HG02798 (cell line): Measurements from ENCODE around the gene RHBDD2.
"Not testable (repeated sequence)": the region's sequence is repeated elsewhere in the genome, so short reads cannot be mapped to it uniquely, and the experiment has no call there.

Experiments
- ATAC-seq: cut with Tn5 transposase; IDR thresholded peaks from one replicate; pipeline ENCODE4 v1.9.1; 2021; ENCODE audit warnings: mild to moderate bottlenecking; ENCODE audit not compliant: unreplicated experiment, poor library complexity

The RHBDD2 gene

DNA sequence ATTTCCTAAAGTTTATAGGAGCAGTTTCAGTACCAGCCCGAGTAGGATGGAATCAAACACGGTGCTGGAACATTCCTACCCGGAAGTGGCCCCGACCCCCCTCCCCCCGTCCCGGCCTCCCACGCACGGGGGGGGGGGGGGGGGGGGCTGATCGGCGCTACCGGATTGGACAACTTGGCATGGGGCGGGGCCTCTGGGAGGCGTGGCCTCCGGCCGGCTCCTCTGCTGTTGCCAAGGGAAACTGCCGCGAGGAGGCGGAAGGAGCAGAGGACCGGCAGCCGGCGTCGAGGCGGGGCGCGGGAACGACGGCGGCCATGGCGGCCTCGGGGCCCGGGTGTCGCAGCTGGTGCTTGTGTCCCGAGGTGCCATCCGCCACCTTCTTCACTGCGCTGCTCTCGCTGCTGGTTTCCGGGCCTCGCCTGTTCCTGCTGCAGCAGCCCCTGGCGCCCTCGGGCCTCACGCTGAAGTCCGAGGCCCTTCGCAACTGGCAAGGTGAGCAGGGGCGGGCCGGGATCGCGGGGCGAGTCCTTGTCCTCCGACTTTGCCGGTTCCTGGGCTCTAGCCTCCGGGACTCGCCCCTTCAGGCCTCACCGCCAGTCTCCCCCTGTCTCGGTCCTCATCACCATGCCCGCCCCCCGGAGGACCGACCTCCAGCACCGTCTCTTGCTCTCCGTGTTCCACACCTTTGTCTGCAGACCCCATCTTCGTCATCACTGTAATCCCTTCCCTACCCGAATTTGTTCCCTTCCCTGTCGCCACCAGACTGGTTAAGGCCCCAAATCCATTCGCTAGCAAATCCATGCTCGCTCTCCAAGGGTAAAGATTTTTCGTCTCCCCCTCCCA, at the start of gene RHBDD2:
Gene RHBDD2 (plus strand): TSS at position 266 of the 843 bp plus-strand sequence. CDS start 49 bp downstream, at position 315.
- ATAC-seq: peak; percentile 96

DNA sequence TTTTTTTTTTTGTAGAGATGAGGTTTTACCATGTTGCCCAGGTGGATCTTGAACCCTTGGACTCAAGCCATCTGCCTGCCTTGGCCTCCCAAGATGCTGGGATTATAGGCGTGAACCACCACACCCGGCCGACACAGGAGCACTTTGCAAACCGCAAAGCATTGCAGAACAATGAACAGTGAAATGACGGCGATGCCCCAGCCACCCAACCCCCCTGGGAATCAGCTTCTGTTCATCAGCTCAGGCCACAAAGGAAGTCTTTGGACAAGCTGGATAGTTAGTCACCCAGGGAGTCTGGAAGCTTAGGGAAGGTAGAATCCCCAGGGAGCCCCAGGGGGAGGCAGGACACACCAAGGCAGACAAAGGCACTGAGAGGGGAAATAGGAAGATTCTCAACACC, 49.2 kb upstream of the RHBDD2 start:
- not testable (repeated sequence) for ATAC-seq

DNA sequence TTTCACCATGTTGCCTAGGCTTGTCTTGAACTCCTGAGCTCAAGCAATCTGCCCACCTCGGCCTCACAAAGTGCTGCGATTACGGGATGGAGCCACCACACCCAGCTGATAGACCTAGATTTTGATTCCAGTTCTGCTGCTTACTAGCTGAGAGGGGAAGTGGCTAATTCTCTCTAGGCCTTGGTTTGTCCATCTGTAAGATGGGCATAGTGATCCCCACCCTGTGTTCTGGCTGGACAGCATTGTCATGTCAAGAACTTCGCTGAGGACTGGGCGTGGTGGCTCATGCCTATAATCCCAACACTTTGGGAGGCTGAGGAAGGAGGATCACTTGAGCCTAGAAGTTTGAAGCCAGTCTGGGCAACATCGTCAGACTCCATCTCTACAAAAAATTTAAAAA, 47.9 kb upstream of the RHBDD2 start:
- ATAC-seq: no peak

DNA sequence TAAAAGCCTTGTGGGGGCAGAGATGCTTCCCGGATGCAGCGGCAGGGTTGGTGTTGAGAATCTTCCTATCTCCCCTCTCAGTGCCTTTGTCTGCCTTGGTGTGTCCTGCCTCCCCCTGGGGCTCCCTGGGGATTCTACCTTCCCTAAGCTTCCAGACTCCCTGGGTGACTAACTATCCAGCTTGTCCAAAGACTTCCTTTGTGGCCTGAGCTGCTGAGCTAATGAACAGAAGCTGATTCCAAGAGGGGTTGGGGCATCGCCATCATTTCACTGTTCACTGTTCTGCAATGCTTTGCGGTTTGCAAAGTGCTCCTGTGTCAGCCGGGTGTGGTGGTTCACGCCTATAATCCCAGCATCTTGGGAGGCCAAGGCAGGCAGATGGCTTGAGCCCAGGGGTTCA, 45.2 kb upstream of the RHBDD2 start:
- not testable (repeated sequence) for ATAC-seq

DNA sequence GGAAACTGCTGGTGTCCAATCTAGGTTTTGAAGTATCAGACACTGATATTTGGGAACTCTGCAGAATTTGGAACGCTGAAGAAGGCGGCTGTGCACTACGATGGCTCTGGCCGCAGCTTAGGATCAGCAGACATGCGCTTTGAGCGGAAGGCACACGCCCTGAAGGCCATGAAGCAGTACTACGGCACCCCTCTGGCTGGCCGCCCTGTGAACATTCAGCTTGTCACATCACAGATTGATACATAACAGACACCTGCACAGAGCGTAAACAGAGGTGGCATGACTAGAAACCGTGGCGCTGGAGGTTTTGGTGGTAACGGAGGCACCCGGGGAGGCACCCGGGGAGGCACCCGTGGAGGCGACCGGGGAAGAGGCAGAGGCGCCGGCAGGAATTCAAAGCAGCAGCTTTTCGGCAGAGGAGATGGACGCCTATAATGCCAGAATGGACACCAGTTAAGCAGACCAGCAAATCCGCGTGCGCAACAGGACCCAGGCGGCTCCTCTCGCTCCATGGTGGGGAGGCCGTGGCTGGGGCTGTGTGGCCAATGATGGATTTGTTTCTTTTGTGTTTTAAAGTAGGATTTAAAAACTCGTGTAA, 43.0 kb upstream of the RHBDD2 start:
- no peak for ATAC-seq

DNA sequence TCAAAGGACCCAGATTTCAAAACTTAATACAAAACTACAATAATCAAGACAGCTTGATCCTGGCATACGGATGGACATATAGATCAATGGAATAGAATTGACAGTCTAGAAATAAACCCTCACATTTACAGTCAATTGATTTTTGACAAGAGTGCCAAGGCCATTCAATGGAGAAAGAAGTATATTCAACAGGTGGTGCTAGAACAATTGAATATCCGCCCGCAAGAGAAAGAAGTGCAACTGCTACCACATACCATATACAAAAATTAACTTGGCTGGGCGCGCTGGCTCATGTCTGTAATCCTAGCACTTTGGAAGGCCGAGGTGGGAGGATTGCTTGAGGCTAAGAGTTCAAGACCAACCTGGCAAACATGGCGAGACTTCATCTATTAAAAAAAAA, 42.0 kb upstream of the RHBDD2 start:
- no peak for ATAC-seq

DNA sequence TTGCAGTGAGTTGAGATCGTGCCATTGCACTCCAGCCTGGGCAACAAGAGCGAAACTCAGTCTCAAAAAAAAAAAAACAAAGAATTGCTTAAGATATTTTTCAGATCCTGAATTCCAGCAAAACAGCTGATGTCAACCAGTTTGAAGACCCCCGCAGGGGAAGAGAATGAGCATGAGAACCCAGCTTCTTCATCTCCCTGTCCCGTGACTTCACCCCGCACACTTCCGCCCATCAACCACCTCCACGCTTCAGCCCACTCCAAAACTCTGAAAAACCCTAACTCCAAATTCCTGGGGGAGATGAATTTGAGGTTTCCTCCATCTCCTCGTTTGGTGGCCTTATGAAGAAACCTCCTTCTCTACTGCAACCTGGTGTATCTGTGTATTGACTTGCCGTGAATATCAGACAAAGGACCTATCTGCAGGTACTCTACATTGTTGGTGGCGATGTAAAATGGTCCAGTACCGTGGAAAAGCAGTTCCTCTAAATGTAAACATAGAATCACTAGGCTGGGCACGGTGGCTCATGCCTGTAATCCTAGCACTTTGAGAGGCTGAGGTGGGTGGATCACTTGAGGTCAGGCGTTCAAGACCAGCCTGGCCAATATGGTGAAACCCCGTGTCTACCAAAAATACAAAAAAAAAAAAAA, 40.4 kb upstream of the RHBDD2 start:
- ATAC-seq: not testable (repeated sequence)

DNA sequence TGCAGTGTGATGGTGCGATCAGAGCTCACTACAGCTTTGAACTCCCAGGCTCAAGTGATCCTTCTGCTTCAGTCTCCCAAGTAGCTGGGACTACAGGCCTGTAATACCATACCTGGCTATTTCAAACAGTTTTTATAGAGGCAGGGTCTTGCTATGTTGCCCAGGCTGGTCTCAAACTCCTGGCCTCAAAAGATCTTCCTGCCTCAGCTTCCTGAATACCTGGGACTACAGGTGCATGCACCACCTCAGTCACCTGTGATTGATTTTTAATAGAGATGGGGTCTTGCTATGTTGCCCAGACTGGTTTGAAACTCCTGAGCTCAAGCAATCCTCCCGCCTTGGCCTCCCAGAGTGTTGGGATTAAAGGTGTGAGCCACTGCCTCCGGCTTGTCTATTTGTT, 38.8 kb upstream of the RHBDD2 start:
- ATAC-seq: no peak

DNA sequence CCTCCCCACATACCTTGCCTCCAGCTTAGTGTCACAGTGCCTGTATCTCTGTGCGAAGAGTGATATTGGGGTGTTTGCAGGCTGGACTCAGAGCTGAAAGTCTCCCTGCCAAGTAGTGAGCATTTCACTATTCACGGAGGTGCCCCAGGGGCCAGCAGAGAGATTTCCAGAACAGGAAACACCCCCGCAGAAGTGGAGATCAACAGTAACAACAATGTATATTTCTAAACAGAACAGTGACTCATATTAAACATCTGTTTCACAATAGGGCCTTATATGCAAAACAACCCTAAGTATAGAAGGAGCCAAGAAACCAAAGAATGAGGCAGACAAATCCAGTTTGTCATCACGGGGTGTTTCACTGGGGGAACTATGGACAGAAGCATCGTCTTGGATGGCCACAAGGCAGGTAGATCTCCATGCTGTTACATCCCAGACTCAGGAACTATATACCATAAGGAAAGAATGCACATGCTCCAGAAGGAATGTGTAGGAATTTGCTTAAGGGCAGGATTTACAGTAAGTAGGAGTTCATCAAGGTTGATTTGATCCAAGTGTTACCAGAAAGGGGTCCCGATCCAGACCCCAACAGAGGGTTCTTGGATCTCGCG, 35.9 kb upstream of the RHBDD2 start:
- peak; percentile 86 for ATAC-seq

DNA sequence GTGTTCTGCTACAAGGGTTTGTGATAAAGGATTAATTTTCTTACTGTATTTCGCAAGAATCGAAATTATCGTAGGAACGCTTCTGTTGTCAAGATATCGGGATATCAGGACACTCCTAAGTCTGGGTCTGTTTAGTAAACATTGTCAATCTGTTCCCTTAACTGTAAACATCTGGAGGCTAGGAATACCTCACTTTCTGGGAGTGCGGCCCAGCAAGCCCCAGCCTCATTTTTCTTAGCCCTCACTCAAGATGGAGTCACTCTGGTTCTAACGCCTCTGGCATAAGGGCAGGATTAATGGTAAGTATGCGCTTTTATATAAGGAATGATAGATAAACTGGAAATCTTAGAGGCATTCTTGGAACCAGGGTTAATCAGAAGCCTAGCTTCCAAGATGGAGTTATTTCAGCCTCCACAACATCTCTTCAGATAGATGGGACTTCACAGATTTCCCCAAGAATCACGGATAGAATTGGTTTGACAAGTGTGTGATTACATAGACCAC, 35.2 kb upstream of the RHBDD2 start:
- no peak for ATAC-seq

DNA sequence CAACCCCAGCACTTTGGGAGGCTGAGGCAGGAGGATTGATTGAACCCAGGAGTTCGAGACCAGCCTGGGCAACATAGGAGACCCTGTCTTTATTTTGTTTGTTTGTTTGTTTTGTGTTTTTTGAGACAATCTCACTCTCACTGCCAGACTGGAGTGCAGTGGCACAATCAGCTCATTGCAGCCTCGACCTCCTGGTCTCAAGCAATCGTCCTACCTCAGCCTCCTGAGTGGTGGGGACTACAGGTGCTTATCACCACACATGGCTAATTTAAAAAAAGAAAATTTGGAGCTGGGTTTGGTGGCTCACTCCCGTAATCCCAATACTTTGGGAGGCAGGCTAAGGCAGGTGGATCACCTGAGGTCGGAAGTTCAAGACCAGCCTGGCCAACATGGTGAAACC, 34.7 kb upstream of the RHBDD2 start:
- no peak for ATAC-seq

DNA sequence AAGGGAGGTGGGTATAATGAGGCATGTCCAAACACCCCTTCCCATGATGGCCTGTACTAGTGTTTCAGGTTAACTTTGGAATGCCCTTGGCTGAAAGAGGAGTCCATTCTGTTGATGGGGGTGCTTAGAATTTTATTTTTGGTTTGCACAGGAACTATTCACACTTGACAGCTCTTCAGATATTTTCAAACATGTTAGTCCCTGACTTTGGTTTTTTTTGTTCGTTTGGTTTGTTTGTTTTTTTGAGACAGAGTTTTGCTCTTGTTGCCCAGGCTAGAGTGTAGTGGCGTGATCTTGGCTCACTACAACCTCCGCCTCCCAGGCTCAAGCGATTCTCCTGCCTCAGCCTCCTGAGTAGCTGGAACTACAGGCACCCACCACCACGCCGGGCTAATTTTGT, 33.7 kb upstream of the RHBDD2 start:
- not testable (repeated sequence) for ATAC-seq

DNA sequence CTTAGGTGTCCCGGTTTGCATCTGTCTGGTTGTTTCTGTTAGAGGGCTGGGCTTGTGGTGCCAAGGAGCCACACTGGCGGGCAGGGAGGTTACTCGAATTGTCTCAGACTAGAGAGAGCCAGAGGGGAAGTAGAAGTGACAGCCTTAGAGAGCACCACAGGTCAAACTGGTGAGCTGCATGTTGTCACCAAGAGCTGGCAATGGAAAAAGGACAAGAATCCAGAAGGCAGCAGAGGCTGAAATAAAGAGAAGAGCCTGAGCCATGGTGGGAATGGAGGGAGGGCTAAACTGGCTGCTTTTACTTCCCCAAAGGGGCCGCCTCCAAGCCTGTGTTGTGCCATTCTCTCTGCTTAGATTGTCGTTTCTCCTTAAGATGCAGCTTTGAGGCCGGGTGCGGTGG, 31.1 kb upstream of the RHBDD2 start:
- ATAC-seq: no peak

DNA sequence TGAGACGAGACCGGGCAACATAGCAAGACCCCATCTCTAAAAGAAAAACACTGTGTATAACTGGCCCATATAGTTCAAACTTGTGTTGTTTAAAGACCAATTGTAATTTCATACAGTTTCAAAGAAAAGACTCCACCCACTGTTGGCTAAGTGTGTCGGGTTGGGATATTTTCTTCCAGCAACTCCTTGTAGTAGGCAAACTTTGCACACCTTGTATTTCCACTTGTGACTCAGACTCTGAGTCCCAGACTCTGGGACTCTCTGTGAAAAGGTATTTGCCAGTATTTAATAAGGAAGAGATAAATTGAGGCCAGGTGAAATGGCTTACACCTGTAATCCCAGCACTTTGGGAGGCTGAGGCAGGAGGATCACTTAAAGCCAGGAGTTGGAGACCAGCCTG, 29.3 kb upstream of the RHBDD2 start:
- no peak for ATAC-seq

DNA sequence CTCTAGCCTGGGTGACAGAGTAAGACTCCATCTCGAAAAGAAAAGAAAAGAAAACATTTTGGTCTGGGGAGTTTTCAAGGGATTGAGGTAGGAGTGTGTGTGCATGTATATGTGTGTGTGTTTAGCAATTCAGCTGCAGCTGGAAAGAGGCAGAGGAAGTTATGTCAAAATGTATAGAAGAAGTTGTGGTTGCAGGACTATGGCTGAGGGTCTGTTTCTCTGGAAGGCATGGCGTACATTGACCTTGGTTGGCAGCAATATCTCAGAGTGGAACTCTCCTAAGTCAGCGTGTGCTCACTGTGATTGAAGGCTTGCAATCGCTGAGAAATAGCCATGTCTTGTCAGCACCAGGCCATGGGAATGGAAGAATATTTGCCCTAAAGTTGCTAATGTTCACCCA, 28.6 kb upstream of the RHBDD2 start:
- no peak for ATAC-seq

DNA sequence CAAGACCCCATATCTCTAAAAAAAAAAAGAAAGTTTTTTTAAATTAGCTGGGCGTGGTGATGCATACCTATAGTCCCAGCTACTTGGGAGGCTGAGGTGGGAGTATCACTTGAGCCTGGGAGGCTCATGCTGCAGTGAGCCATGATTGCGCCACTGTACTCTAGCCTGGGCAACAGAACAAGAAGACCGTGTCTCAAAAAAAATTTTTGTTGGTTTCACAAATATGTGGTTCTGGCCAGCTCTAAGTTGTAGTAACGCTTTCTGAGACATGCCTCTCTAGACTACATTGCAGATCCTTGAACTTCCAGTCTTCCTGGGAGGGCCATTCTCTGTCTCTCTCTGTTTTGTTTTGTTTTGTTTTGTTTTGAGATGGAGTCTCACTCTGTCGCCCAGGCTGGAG, 24.6 kb upstream of the RHBDD2 start:
- no peak for ATAC-seq

DNA sequence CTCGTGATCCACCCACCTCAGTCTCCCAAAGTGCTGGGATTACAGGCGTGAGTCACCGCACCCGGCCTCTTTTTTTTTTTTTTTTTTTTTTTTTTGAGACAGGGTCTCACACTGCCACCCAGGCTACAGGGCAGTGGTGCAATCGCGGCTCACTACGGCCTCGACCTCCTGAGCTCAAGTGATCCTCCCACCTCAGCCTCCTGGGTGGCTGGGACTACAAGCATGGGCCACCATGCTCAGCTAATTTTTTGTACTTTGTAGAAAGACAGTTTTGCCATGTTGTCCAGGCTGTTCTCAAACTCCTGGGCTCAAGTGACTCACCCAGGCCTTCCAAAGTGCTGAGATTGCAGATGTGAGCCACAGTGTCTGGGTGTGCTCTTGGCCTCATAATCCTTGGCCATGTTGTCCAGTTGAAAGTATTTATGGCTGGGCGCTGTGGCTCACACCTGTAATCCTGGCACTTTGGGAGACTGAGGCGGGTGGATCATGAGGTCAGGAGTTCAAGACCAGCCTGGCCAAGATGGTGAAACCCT, 24.0 kb upstream of the RHBDD2 start:
- not testable (repeated sequence) for ATAC-seq

DNA sequence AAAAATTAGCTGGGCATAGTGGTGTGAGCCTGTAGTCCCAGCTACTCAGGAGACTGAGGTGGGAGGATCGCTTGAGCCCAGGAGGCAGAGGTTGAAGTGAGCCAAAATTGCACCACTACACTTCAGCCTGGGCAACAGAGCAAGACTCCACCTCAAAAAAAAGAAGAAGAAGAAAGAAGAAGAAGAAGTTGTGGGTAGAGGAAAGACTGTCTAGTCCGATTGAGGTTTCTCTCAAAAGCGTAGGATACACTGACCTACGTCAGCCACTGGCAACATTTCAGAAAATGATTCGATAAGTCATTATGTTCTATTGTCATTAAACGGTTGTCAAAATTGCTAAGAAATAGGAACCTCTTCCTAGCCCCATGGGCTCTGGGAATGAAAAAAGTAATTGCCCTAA, 22.3 kb upstream of the RHBDD2 start:
- no peak for ATAC-seq

DNA sequence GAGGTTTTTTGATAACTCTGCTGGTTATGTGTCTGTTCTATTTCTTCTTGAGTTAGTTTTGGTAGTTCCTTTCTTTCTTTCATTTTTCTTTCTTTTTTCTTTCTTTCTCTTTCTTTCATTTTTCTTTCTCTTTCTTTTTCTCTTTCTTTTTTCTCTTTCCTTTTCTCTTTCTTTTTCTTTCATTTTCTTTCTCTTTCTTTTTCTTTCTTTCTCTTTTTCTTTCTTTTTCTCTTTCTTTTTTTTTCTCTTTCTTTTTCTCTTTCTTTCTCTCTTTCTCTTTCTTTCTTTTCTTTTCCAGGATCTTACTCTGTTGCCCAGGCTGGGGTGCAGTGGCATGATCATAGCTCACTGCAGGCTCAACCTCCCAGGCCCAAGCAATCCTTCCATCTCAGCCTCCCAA, 20.4 kb upstream of the RHBDD2 start:
- ATAC-seq: no peak

DNA sequence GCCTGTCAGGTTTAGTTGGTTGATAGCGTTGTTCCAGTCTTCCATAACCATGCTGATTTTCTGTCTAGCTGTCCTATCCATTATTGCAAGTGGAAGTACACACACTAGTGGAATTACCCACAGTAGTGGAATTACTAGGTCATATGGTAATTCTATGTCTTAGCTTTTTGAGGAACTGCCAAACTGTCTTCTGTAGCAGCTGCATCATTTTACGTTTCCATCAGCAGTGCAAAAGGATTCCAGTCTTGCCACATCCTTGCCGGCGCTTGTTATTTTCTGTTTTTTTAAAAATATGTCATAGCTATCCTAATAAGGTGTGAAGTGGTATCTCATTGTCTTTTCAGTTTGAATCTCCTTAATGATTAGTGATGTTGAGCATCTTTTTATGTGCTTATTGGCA, 17.2 kb upstream of the RHBDD2 start:
- no peak for ATAC-seq

DNA sequence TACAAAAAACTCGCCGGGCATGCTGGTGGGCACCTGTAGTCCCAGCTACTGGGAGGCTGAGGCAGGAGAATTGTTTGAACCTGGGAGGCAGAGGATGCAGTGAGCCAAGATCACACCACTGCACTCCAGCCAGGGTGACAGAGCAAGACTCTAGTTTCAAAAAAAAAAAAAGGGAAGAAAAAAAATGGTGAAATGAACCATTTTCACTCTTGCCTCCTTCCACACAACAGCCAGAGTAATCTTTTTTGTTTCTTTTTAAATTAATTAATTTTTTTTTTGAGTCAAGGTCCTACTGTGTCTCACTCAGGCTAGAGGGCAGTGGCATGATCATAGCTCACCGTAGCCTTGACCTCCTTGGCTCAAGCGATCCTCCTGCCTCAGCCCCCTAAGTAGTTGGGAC, 14.6 kb upstream of the RHBDD2 start:
- not testable (repeated sequence) for ATAC-seq
